Measurements from ENCODE around the gene ACTR3C. TPM values are rescaled to one million over a fixed set of nuclear protein-coding genes. Genes with fewer than 3 reads are reported as not detected.
A peak's percentile ranks its signal among the peaks of the same experiment; 100 is the strongest.
"Not testable (repeated sequence)": the region's sequence is repeated elsewhere in the genome, so short reads cannot be mapped to it uniquely, and the experiment has no call there.

Gene ACTR3C
- total RNA-seq, 4 donors from 2014 or later, result 8.3 to 25.6 (median 17.4) TPM

GRCh38 chr7:150276132-150276695 lies 47.1 kb downstream of the ACTR3C start:
- H3K36me3 ChIP-seq; intact Hi-C loops (cut with DNase I); DNase-seq; H3K27ac ChIP-seq; H3K4me1 ChIP-seq; H3K4me3 ChIP-seq; H3K27me3 ChIP-seq; H3K9me3 ChIP-seq: not testable (repeated sequence)
- WGBS, 2 donors, result 39 to 59% methylated on average over 4 to 6 of the region's 6 CpGs
- peak in 5 of 6 experiments; percentile 60 to 79 (median 72) for TF ChIP-seq CTCF (IDR thresholded peaks at IDR 0.05)

GRCh38 chr7:150271898-150272297 lies 51.4 kb downstream of the ACTR3C start:
- intact Hi-C loops (cut with DNase I); H3K27ac ChIP-seq; H3K4me3 ChIP-seq; DNase-seq; H3K27me3 ChIP-seq; H3K36me3 ChIP-seq; H3K4me1 ChIP-seq; H3K9me3 ChIP-seq: not testable (repeated sequence)
- 74% methylated on average over 3 of the region's 7 CpGs; no CpG with 5 or more reads in 1 of the 2 donors for WGBS, 2 donors

- intact Hi-C loops (cut with DNase I); DNase-seq: not testable (repeated sequence)
These were observed 53.1 kb downstream of the ACTR3C start for GRCh38 chr7:150270101-150270824.

GRCh38 chr7:150268798-150269197 lies 54.5 kb downstream of the ACTR3C start:
- H3K9me3 ChIP-seq; H3K27me3 ChIP-seq; H3K36me3 ChIP-seq; H3K4me1 ChIP-seq; H3K4me3 ChIP-seq; H3K27ac ChIP-seq; intact Hi-C loops (cut with DNase I); DNase-seq: not testable (repeated sequence)
- WGBS, 2 donors, result no CpG with 5 or more reads among the region's 17 CpGs

More at GRCh38 chr7:150270101-150270824, 53.1 kb downstream of the ACTR3C start:
- not testable (repeated sequence) for H3K4me3 ChIP-seq, H3K27me3 ChIP-seq, H3K4me1 ChIP-seq, H3K27ac ChIP-seq, H3K9me3 ChIP-seq, H3K36me3 ChIP-seq
- no CpG with 5 or more reads among the region's 18 CpGs for WGBS, 2 donors

GRCh38 chr7:150268287-150268686 lies 55.1 kb downstream of the ACTR3C start:
- H3K27me3 ChIP-seq; H3K4me3 ChIP-seq; H3K4me1 ChIP-seq; H3K9me3 ChIP-seq; H3K27ac ChIP-seq; DNase-seq; H3K36me3 ChIP-seq; intact Hi-C loops (cut with DNase I): not testable (repeated sequence)
- 48 to 83% methylated on average over 1 to 2 of the region's 8 CpGs for WGBS, 2 donors

- H3K27ac ChIP-seq; H3K36me3 ChIP-seq; DNase-seq; H3K4me1 ChIP-seq; H3K9me3 ChIP-seq; intact Hi-C loops (cut with DNase I); H3K4me3 ChIP-seq; H3K27me3 ChIP-seq: not testable (repeated sequence)
- 76 to 88% methylated on average over 20 of the region's 20 CpGs for WGBS, 2 donors
These were observed 56.2 kb downstream of the ACTR3C start for GRCh38 chr7:150266953-150267665.

- H3K36me3 ChIP-seq; H3K27ac ChIP-seq; DNase-seq; H3K4me3 ChIP-seq; H3K27me3 ChIP-seq; intact Hi-C loops (cut with DNase I); H3K9me3 ChIP-seq; H3K4me1 ChIP-seq: not testable (repeated sequence)
- 77 to 79% methylated on average over 5 of the region's 5 CpGs for WGBS, 2 donors
These were observed 60.7 kb downstream of the ACTR3C start for GRCh38 chr7:150262656-150263055.

GRCh38 chr7:150247745-150248144 lies 75.6 kb downstream of the ACTR3C start:
- DNase-seq; H3K27me3 ChIP-seq; intact Hi-C loops (cut with DNase I); H3K9me3 ChIP-seq; H3K4me1 ChIP-seq; H3K36me3 ChIP-seq; H3K27ac ChIP-seq; H3K4me3 ChIP-seq: not testable (repeated sequence)
- WGBS, 2 donors, result 100% methylated on average over 1 of the region's 3 CpGs; no CpG with 5 or more reads in 1 of the 2 donors

GRCh38 chr7:150245208-150245607 lies 78.1 kb downstream of the ACTR3C start:
- H3K36me3 ChIP-seq; intact Hi-C loops (cut with DNase I); DNase-seq; H3K4me1 ChIP-seq; H3K27me3 ChIP-seq; H3K4me3 ChIP-seq; H3K27ac ChIP-seq; H3K9me3 ChIP-seq: not testable (repeated sequence)
- 86% methylated on average over 1 of the region's 2 CpGs; no CpG with 5 or more reads in 1 of the 2 donors for WGBS, 2 donors

GRCh38 chr7:150242935-150243334 lies 80.4 kb downstream of the ACTR3C start:
- 78 to 89% methylated on average over 2 of the region's 2 CpGs for WGBS, 2 donors
- H3K9me3 ChIP-seq; intact Hi-C loops (cut with DNase I); H3K27ac ChIP-seq; H3K4me1 ChIP-seq; DNase-seq; H3K4me3 ChIP-seq; H3K27me3 ChIP-seq; H3K36me3 ChIP-seq: not testable (repeated sequence)

GRCh38 chr7:150225444-150225843 lies 97.9 kb downstream of the ACTR3C start:
- H3K27me3 ChIP-seq, result peaks cover 0 to 17% (median 0%) of the 10 kb centered on the region in 4 donors
- DNase-seq; H3K9me3 ChIP-seq; H3K27ac ChIP-seq; H3K36me3 ChIP-seq; intact Hi-C loops (cut with DNase I); H3K4me1 ChIP-seq; H3K4me3 ChIP-seq: not testable (repeated sequence)
- WGBS, 2 donors, result 57 to 59% methylated on average over 3 of the region's 3 CpGs
